Lung (tissue), 12 donors: Measurements from ENCODE around the gene HHLA2. TPM values are rescaled to one million over a fixed set of nuclear protein-coding genes. Genes with fewer than 3 reads are reported as not detected.
A peak's percentile ranks its signal among the peaks of the same experiment; 100 is the strongest.

Source experiments
- ATAC-seq: fragments of 200-7000 bp; cut with Tn5 transposase; one replicate; pipeline ENCODE4 v1.9.1; 2020; ENCODE audit warnings: moderate number of reproducible peaks; ENCODE audit not compliant: insufficient read depth, low FRiP score
- DNase-seq, 3 donors: peaks; one replicate each; pipeline ENCODE4 v3.0.0-alpha.2; 2013 to 2017
- H3K27ac ChIP-seq, 2 donors: one replicate each; pipeline ENCODE4 v1.5.1; 2013; ENCODE audit warnings: mild to moderate bottlenecking in 2 of 2, moderate library complexity in 2 of 2, control low read depth in 1 of 2, inconsistent platforms in 1 of 2, low read depth in 1 of 2, low read length in 1 of 2
- H3K27me3 ChIP-seq, 3 donors: one replicate each; pipeline ENCODE4 v1.5.1; 2013; ENCODE audit warnings: low read length in 2 of 3; ENCODE audit not compliant: control insufficient read depth in 3 of 3, insufficient read depth in 3 of 3
- H3K36me3 ChIP-seq, 4 donors: one replicate each; pipeline ENCODE4 v1.5.1; 2013; ENCODE audit warnings: low read length in 4 of 4, mild to moderate bottlenecking in 1 of 4, moderate library complexity in 1 of 4; ENCODE audit not compliant: control insufficient read depth in 4 of 4, insufficient read depth in 4 of 4
- H3K4me1 ChIP-seq, 5 donors: one replicate each; pipeline ENCODE4 v1.5.1; 2013; ENCODE audit warnings: low read length in 5 of 5, mild to moderate bottlenecking in 2 of 5, moderate library complexity in 1 of 5; ENCODE audit not compliant: control insufficient read depth in 5 of 5, insufficient read depth in 5 of 5
- H3K4me3 ChIP-seq: one replicate; pipeline ENCODE4 v1.5.1; 2013; ENCODE audit warnings: mild to moderate bottlenecking, control low read depth, moderate library complexity
- H3K9ac ChIP-seq, 2 donors: one replicate each; pipeline ENCODE4 v1.5.1; 2013; ENCODE audit warnings: low read length in 2 of 2, control low read depth in 1 of 2; ENCODE audit not compliant: insufficient read depth in 1 of 2
- H3K9me3 ChIP-seq, 4 donors: one replicate each; pipeline ENCODE4 v1.5.1; 2013; ENCODE audit warnings: low read length in 3 of 4, mild to moderate bottlenecking in 1 of 4, moderate library complexity in 1 of 4; ENCODE audit not compliant: control insufficient read depth in 4 of 4, insufficient read depth in 3 of 4
- WGBS, 2 donors: extraction: QIAGEN DNeasy Blood & Tissue Kit; methylation state at CpG; one replicate each; pipeline ENCODE4 v1.1.7; 2013; 5-methylcytosine and 5-hydroxymethylcytosine counted together
- polyA plus RNA-seq, 2 donors: library from polyadenylated mRNA; stranded (reverse); fragments of 200-250 nt; gene quantifications; one replicate each; pipeline ENCODE4 v1.2.1, GENCODE V29; 2013
- total RNA-seq, 2 donors: library from RNA; depleted of rRNA in 1 of 2; stranded (reverse); fragments of >200 nt in 1 of 2; gene quantifications; one replicate each; pipeline ENCODE4 v1.2.1, GENCODE V29; 2014 to 2021
- TF ChIP-seq, protein P1 (sequence below): IDR thresholded peaks from 2 replicates; pipeline ENCODE4 v1.5.1; 2012; ENCODE audit warnings: mild to moderate bottlenecking; ENCODE audit errors: control extremely low read depth, extremely low read depth
- donor health status: control.
- donor health status: control.
- donor health status: Bipolar disorder and iron deficiency.
- donor health status: healthy.
- donor health status: DM: yes; HTN: yes; CAD: no.

Gene HHLA2
- total and polyA plus RNA-seq, 4 donors: 1.8 to 20.2 (median 3.5) TPM

DNA sequence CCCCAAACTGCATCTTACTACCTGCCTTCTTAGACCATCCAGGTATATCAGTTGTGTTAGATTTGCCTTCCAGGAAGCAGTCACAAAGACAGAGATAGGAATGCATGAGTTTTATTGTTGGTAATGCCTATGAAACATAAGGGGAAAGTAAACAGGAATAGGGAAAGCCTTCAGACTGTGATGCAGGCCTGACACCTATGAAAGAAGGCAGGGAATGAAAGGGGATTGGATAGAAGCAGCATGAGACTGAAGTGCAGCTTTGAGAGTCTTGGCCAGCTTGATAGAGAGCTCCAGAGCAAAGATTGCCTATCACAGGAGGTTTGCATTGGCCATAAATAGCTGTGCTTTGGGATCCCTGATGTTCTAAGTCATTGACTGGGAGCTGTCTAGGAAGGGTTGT lies 15.9 kb upstream of the HHLA2 start:
- Histone ChIP-seq H3K27ac (no peak overlapping the region), H3K9me3 (peaks cover 0 to 11% (median 5%) of the 10 kb centered on the region in 4 donors), H3K4me3 (no peak overlapping the region), H3K36me3 (no peaks in the 10 kb centered on the region), H3K9ac (no peak overlapping the region), H3K27me3 (no peaks in the 10 kb centered on the region), H3K4me1 (peaks cover 0 to 4% (median 0%) of the 10 kb centered on the region in 5 donors)
- TF ChIP-seq, protein P1, sequence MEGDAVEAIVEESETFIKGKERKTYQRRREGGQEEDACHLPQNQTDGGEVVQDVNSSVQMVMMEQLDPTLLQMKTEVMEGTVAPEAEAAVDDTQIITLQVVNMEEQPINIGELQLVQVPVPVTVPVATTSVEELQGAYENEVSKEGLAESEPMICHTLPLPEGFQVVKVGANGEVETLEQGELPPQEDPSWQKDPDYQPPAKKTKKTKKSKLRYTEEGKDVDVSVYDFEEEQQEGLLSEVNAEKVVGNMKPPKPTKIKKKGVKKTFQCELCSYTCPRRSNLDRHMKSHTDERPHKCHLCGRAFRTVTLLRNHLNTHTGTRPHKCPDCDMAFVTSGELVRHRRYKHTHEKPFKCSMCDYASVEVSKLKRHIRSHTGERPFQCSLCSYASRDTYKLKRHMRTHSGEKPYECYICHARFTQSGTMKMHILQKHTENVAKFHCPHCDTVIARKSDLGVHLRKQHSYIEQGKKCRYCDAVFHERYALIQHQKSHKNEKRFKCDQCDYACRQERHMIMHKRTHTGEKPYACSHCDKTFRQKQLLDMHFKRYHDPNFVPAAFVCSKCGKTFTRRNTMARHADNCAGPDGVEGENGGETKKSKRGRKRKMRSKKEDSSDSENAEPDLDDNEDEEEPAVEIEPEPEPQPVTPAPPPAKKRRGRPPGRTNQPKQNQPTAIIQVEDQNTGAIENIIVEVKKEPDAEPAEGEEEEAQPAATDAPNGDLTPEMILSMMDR: no peak
- DNase-seq (no peak), ATAC-seq (no peak)

DNA sequence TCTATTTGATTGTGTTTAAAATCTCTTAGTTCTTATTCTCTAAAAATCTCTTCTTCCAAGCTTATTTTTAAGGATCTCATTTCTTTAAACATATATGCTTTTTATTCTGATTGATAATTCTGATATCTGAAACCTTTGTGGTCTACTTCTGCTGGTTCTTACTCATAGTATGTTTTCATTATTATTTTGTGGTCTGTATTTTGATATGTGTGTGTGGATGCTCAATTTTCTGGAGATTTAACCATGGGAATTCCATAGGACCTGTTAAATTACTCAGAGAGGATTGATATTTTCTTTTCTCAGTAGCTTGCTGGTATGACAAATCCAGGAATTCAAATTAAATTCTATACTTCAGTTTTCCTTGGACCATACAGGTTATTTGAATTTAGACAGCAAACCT lies 14.7 kb upstream of the HHLA2 start:
- Histone ChIP-seq H3K36me3 (no peaks in the 10 kb centered on the region), H3K9ac (no peak overlapping the region), H3K4me3 (no peak overlapping the region), H3K9me3 (peaks cover 0 to 11% (median 5%) of the 10 kb centered on the region in 4 donors), H3K27ac (no peak overlapping the region), H3K4me1 (peaks cover 0 to 3% (median 0%) of the 10 kb centered on the region in 5 donors), H3K27me3 (no peaks in the 10 kb centered on the region)
- TF ChIP-seq, protein P1: no peak
- DNase-seq (no peak), ATAC-seq (no peak)

DNA sequence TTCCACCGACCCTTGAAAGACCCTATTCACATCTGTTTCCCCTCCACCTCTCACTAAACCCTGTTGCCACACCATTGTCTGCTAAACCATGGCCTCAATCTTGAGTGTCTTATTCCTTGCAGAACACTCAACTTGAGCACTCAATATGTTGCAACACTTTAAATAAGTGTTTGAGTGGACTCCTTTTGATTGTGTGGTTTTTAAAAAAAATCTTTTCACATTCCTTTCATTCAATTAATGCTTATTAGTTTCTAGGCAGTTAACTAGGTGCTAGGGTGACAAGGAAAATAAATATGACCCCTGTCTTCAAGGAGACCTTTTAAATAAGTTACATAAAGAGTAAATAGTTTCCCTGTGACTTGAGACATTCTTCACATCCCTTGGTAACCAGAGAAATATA lies 13.3 kb upstream of the HHLA2 start:
- DNase-seq (peak; percentile 17 to 66 (median 60)), ATAC-seq (peak; percentile 45)
- WGBS, 2 donors: 28 to 31% methylated on average over 1 of the region's 1 CpG
- Histone ChIP-seq H3K27ac (peak overlapping the region in 1 of 2 donors; percentile 22), H3K9me3 (peaks cover 0 to 11% (median 3%) of the 10 kb centered on the region in 4 donors), H3K4me1 (peaks cover 0 to 3% (median 0%) of the 10 kb centered on the region in 5 donors), H3K4me3 (no peak overlapping the region), H3K9ac (no peak overlapping the region), H3K27me3 (no peaks in the 10 kb centered on the region), H3K36me3 (no peaks in the 10 kb centered on the region)
- TF ChIP-seq, protein P1: no peak

DNA sequence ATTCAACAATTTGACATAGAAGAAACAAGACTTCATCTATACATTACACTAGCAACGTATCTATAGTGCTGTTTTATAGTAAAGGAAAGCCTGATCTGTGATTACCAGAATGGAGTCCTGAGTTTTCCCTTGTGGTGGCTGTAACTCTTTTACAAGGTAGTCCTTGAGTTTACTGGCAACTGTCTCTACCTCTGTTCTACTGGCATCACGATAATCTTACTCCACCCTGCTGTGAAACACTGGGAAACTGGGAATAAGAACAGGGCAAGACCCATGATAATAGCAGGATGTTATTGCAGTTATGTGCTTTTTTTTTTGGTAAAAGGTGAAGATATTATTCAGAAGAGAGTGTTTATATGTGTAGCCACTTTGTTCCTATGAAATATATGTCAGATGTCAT lies 12.4 kb upstream of the HHLA2 start:
- TF ChIP-seq, protein P1: no peak
- Histone ChIP-seq H3K36me3 (no peaks in the 10 kb centered on the region), H3K9ac (no peak overlapping the region), H3K9me3 (peaks cover 0 to 9% (median under 1%) of the 10 kb centered on the region in 4 donors), H3K27ac (peak overlapping the region in 1 of 2 donors; percentile 77), H3K4me1 (peaks cover 0 to 3% (median 0%) of the 10 kb centered on the region in 5 donors), H3K4me3 (no peak overlapping the region), H3K27me3 (no peaks in the 10 kb centered on the region)
- ATAC-seq: no peak
- DNase-seq: no peak
- 77 to 93% methylated on average over 2 of the region's 2 CpGs for WGBS, 2 donors
